HAP-1 (cell line): ENCODE data around the gene HEG1.
"Not testable (repeated sequence)": the region's sequence is repeated elsewhere in the genome, so short reads cannot be mapped to it uniquely, and the experiment has no call there.

Experiments
- DNase-seq, 2 experiments: peaks; one replicate each; pipeline ENCODE4 v3.0.0-alpha.2; 2016 to 2020; ENCODE audit warnings: low spot score in 2 of 2
- H3K27me3 ChIP-seq: fragments of 250-450 bp; sonication (Bioruptor Pico); 2 replicates; pipeline ENCODE4 v1.5.1; 2020; ENCODE audit warnings: low read depth, mild to moderate bottlenecking, moderate library complexity
- H3K36me3 ChIP-seq: fragments of 250-450 bp; sonication (Bioruptor Pico); replicated peaks from 2 replicates; pipeline ENCODE4 v1.5.1; 2020; ENCODE audit warnings: mild to moderate bottlenecking
- H3K4me1 ChIP-seq: fragments of 250-450 bp; sonication (Bioruptor Pico); 2 replicates; pipeline ENCODE4 v1.5.1; 2020; ENCODE audit warnings: mild to moderate bottlenecking
- H3K4me3 ChIP-seq: fragments of 250-450 bp; sonication (Bioruptor Pico); 2 replicates; pipeline ENCODE4 v1.5.1; 2020; ENCODE audit warnings: mild to moderate bottlenecking, moderate library complexity
- H3K9me3 ChIP-seq: fragments of 250-450 bp; sonication (Bioruptor Pico); 2 replicates; pipeline ENCODE4 v1.5.1; 2020; ENCODE audit warnings: mild to moderate bottlenecking, moderate library complexity
- in situ Hi-C: fragments of 300-500 bp; cut with MboI; formaldehyde crosslinking; loops from 3 replicates; pipeline ENCODE4 v1.14.3; 2020; ENCODE audit warnings: low sequenced_read_pairs, inconsistent platforms, mixed read lengths

HEG1 gene

GRCh38 chr3:125055913-125056745 is at the start of gene HEG1:
HEG1 (minus strand) TSS chr3:125055997; CDS start chr3:125055890, 107 bp downstream.
- H3K36me3 ChIP-seq, result 0 out of 2 replicates have a peak, but pooled peaks cover 4% of the 10 kb centered on the region
- no peaks in the 10 kb centered on the region for H3K9me3 ChIP-seq
- H3K4me3 ChIP-seq, result peak within 1 kb of the TSS; percentile 46
- H3K4me1 ChIP-seq, result peaks cover 26% of the 10 kb centered on the region
- no peaks in the 10 kb centered on the region for H3K27me3 ChIP-seq
- DNase-seq, result peak; percentile 61 to 86
- in situ Hi-C loops, result no loop called here

- no peaks in the 10 kb centered on the region for H3K36me3 ChIP-seq
- in situ Hi-C loops, result no loop called here
- no peaks in the 10 kb centered on the region for H3K27me3 ChIP-seq
Measured at GRCh38 chr3:125105116-125105515, 49.3 kb upstream of the HEG1 start.

GRCh38 chr3:125104639-125105038 is 48.8 kb upstream of the HEG1 start:
- H3K4me1 ChIP-seq, result no peaks in the 10 kb centered on the region
- in situ Hi-C loops, result no loop called here
- no peaks in the 10 kb centered on the region for H3K9me3 ChIP-seq
- H3K27me3 ChIP-seq, result no peaks in the 10 kb centered on the region
- DNase-seq, result no peak
- H3K36me3 ChIP-seq, result no peaks in the 10 kb centered on the region
- no peak overlapping the region for H3K4me3 ChIP-seq

More at GRCh38 chr3:125105116-125105515, 49.3 kb upstream of the HEG1 start:
- Histone ChIP-seq H3K4me3 (no peak overlapping the region), H3K9me3 (no peaks in the 10 kb centered on the region), H3K4me1 (no peaks in the 10 kb centered on the region)
- no peak for DNase-seq

GRCh38 chr3:125103406-125103805 is 47.6 kb upstream of the HEG1 start:
- in situ Hi-C loops, result no loop called here
- no peak for DNase-seq
- Histone ChIP-seq H3K36me3 (no peaks in the 10 kb centered on the region), H3K4me1 (no peaks in the 10 kb centered on the region), H3K4me3 (no peak overlapping the region), H3K9me3 (no peaks in the 10 kb centered on the region), H3K27me3 (no peaks in the 10 kb centered on the region)

GRCh38 chr3:125102470-125102869 is 46.7 kb upstream of the HEG1 start:
- H3K27me3 ChIP-seq, result no peaks in the 10 kb centered on the region
- no peak overlapping the region for H3K4me3 ChIP-seq
- no peaks in the 10 kb centered on the region for H3K9me3 ChIP-seq
- H3K4me1 ChIP-seq, result no peaks in the 10 kb centered on the region
- in situ Hi-C loops, result no loop called here
- no peak for DNase-seq
- H3K36me3 ChIP-seq, result no peaks in the 10 kb centered on the region

- no peak for DNase-seq
- no peaks in the 10 kb centered on the region for H3K4me1 ChIP-seq
- no peak overlapping the region for H3K4me3 ChIP-seq
- no peaks in the 10 kb centered on the region for H3K36me3 ChIP-seq
- no peaks in the 10 kb centered on the region for H3K9me3 ChIP-seq
- in situ Hi-C loops, result no loop called here
- no peaks in the 10 kb centered on the region for H3K27me3 ChIP-seq
Measured at GRCh38 chr3:125098611-125099291, 43.0 kb upstream of the HEG1 start.

GRCh38 chr3:125090649-125091048 is 34.9 kb upstream of the HEG1 start:
- in situ Hi-C loops, result no loop called here
- Histone ChIP-seq H3K4me3 (no peak overlapping the region), H3K4me1 (no peaks in the 10 kb centered on the region), H3K9me3 (no peaks in the 10 kb centered on the region), H3K27me3 (0 out of 2 replicates have a peak, but pooled peaks cover 3% of the 10 kb centered on the region), H3K36me3 (no peaks in the 10 kb centered on the region)
- DNase-seq, result no peak

- no peak for DNase-seq
- no peaks in the 10 kb centered on the region for H3K9me3 ChIP-seq
- in situ Hi-C loops, result no loop called here
- H3K27me3 ChIP-seq, result 0 out of 2 replicates have a peak, but pooled peaks cover 3% of the 10 kb centered on the region
- H3K4me3 ChIP-seq, result no peak overlapping the region
- no peaks in the 10 kb centered on the region for H3K4me1 ChIP-seq
- H3K36me3 ChIP-seq, result no peaks in the 10 kb centered on the region
Measured at GRCh38 chr3:125087768-125088391, 32.1 kb upstream of the HEG1 start.

- H3K36me3 ChIP-seq, result no peaks in the 10 kb centered on the region
- 0 out of 2 replicates have a peak, but pooled peaks cover 3% of the 10 kb centered on the region for H3K27me3 ChIP-seq
- no peak for DNase-seq
- H3K9me3 ChIP-seq, result no peaks in the 10 kb centered on the region
- H3K4me3 ChIP-seq, result no peak overlapping the region
- in situ Hi-C loops, result no loop called here
- no peaks in the 10 kb centered on the region for H3K4me1 ChIP-seq
Measured at GRCh38 chr3:125085166-125085565, 29.4 kb upstream of the HEG1 start.

GRCh38 chr3:125083776-125084175 is 28.0 kb upstream of the HEG1 start:
- Histone ChIP-seq H3K36me3 (no peaks in the 10 kb centered on the region), H3K4me1 (no peaks in the 10 kb centered on the region), H3K9me3 (no peaks in the 10 kb centered on the region), H3K4me3 (no peak overlapping the region), H3K27me3 (no peaks in the 10 kb centered on the region)
- in situ Hi-C loops, result no loop called here
- DNase-seq, result no peak

- H3K27me3 ChIP-seq, H3K4me1 ChIP-seq, DNase-seq, H3K4me3 ChIP-seq, in situ Hi-C loops, H3K9me3 ChIP-seq, H3K36me3 ChIP-seq: not testable (repeated sequence)
Measured at GRCh38 chr3:125082339-125082738, 26.5 kb upstream of the HEG1 start.

- in situ Hi-C loops, result no loop called here
- H3K4me1 ChIP-seq, result no peaks in the 10 kb centered on the region
- no peak for DNase-seq
- no peaks in the 10 kb centered on the region for H3K9me3 ChIP-seq
- H3K27me3 ChIP-seq, result no peaks in the 10 kb centered on the region
- H3K36me3 ChIP-seq, result no peaks in the 10 kb centered on the region
- H3K4me3 ChIP-seq, result no peak overlapping the region
Measured at GRCh38 chr3:125080077-125080476, 24.3 kb upstream of the HEG1 start.

GRCh38 chr3:125079675-125080045 is 23.9 kb upstream of the HEG1 start:
- no peak for DNase-seq
- Histone ChIP-seq H3K4me3 (no peak overlapping the region), H3K4me1 (no peaks in the 10 kb centered on the region), H3K36me3 (no peaks in the 10 kb centered on the region), H3K27me3 (no peaks in the 10 kb centered on the region), H3K9me3 (no peaks in the 10 kb centered on the region)
- in situ Hi-C loops, result no loop called here
